Cardiac muscle cell (in vitro differentiated cells and primary cell): Measurements from ENCODE around the gene ZBTB12. TPM values are rescaled to one million over a fixed set of nuclear protein-coding genes. Genes with fewer than 3 reads are reported as not detected.
A peak's percentile ranks its signal among the peaks of the same experiment; 100 is the strongest.

ENCODE experiments used
- DNase-seq, 2 donors: peaks; one replicate each; pipeline versions ENCODE4 v3.0.0 to v3.0.0-alpha.2; 2010 to 2017; ENCODE audit warnings: low read depth in 1 of 2, low spot score in 1 of 2
- H3K27ac ChIP-seq: fragments of 200-600 bp; sonication (generic); 2 replicates; pipeline ENCODE4 v1.5.1; 2016
- H3K27me3 ChIP-seq: fragments of 200-600 bp; sonication (generic); 2 replicates; pipeline ENCODE4 v1.6.0; 2016; ENCODE audit warnings: control low read depth
- H3K36me3 ChIP-seq: fragments of 200-600 bp; sonication (generic); 2 replicates; pipeline ENCODE4 v1.5.1; 2016; ENCODE audit warnings: control low read depth
- H3K4me1 ChIP-seq: fragments of 200-600 bp; sonication (generic); 2 replicates; pipeline ENCODE4 v1.8.1; 2017; ENCODE audit warnings: low read depth, mild to moderate bottlenecking, mixed run types
- H3K4me3 ChIP-seq: fragments of 200-600 bp; sonication (generic); 2 replicates; pipeline ENCODE4 v1.5.1; 2016; ENCODE audit warnings: mild to moderate bottlenecking
- H3K9me3 ChIP-seq: fragments of 200-600 bp; sonication (generic); 2 replicates; pipeline ENCODE4 v1.5.1; 2017; ENCODE audit warnings: low read depth, mild to moderate bottlenecking, control low read depth
- polyA plus RNA-seq: library from polyadenylated mRNA; unstranded; fragments of >200 nt; fragmentation: Nextera tagmentation; extraction: Ambion mirVana; gene quantifications from 2 replicates; pipeline ENCODE4 v1.2.1, GENCODE V29; 2016
- total RNA-seq: library from RNA; depleted of rRNA; stranded (reverse); fragments of >200 nt; gene quantifications from 2 replicates; pipeline ENCODE4 v1.2.3, GENCODE V29; 2016
- TF ChIP-seq, protein P1 (sequence below): IDR thresholded peaks from 2 replicates; pipeline ENCODE4 v1.5.1; 2012; ENCODE audit warnings: low read depth, mild to moderate bottlenecking, low read length

Gene ZBTB12
- total and polyA plus RNA-seq, 2 experiments from 2014 or later = 32.0 TPM; not detected in 1

- TF ChIP-seq, protein P1, sequence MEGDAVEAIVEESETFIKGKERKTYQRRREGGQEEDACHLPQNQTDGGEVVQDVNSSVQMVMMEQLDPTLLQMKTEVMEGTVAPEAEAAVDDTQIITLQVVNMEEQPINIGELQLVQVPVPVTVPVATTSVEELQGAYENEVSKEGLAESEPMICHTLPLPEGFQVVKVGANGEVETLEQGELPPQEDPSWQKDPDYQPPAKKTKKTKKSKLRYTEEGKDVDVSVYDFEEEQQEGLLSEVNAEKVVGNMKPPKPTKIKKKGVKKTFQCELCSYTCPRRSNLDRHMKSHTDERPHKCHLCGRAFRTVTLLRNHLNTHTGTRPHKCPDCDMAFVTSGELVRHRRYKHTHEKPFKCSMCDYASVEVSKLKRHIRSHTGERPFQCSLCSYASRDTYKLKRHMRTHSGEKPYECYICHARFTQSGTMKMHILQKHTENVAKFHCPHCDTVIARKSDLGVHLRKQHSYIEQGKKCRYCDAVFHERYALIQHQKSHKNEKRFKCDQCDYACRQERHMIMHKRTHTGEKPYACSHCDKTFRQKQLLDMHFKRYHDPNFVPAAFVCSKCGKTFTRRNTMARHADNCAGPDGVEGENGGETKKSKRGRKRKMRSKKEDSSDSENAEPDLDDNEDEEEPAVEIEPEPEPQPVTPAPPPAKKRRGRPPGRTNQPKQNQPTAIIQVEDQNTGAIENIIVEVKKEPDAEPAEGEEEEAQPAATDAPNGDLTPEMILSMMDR = no peak
- peaks cover 74% of the 10 kb centered on the region for H3K36me3 ChIP-seq
- no peaks in the 10 kb centered on the region for H3K9me3 ChIP-seq
- no peaks in the 10 kb centered on the region for H3K4me1 ChIP-seq
- no peaks in the 10 kb centered on the region for H3K27me3 ChIP-seq
- no peak overlapping the region for H3K27ac ChIP-seq
- H3K4me3 ChIP-seq = no peak overlapping the region
- DNase-seq = no peak
These were observed 18.2 kb downstream of the ZBTB12 start for GRCh38 chr6:31883676-31884075.

DNA sequence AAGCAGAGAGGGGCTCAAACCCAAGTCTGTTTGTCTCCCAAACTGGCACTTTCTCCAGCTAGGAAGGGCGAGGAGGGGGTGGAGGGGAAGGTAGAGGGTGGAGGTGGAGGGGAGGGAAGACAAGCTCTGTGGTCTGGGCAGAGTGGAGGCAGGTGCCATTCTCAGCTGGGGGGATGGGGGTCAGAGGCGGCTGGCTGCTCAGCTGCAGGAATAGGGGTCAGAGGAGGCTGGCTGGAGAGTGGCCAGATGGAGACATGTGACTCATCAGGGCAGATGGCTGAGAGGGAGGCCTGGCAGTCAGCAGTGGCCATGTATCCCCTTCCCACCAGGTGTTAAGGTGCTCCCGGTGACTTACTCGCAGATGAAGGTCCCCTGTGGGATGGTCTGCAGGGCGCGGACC is 19.5 kb downstream of the ZBTB12 start:
- TF ChIP-seq, protein P1 = no peak
- DNase-seq = peak in 1 of 2 donors; percentile 39
- Histone ChIP-seq H3K27me3 (no peaks in the 10 kb centered on the region), H3K27ac (no peak overlapping the region), H3K4me1 (no peaks in the 10 kb centered on the region), H3K36me3 (peaks cover 62% of the 10 kb centered on the region), H3K9me3 (no peaks in the 10 kb centered on the region), H3K4me3 (no peak overlapping the region)

DNA sequence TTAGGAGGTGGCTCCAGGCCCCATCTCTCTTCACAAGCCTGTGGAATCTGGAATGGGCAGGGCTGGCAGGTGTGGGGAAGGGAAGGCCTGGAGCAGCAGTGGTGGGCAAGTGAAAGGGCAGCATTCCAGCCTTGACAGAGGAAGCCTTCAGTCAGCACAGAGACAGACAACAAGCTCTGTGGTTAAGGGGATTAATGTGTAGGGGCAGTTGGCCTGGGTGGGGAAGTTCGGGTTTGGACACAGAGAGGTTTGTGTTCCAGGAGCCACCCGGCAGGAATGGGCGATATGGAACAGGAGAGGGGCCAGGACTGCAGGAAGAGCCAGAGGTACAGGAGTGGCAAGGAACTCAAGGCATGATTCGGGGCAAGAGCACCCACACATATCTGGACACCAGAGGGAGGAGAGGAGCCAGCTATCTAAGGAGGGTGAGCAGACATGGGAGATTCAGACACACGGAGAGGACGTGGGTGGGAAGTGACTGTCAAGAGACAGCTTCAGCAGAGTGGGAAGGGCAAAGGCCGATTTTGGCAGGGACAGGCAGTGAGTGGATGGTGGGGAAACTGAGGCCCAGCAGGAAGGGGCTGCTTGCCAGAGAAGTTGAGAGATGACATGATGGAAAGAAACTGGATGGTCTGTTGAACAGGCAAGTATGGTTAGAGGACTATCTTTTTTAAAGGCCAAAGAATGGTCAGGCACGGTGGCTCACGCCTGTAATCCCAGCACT is 20.6 kb downstream of the ZBTB12 start:
- TF ChIP-seq, protein P1 = no peak
- H3K4me3 ChIP-seq = no peak overlapping the region
- no peak overlapping the region for H3K27ac ChIP-seq
- peaks cover 56% of the 10 kb centered on the region for H3K36me3 ChIP-seq
- H3K27me3 ChIP-seq = no peaks in the 10 kb centered on the region
- DNase-seq = no peak
- no peaks in the 10 kb centered on the region for H3K9me3 ChIP-seq
- H3K4me1 ChIP-seq = no peaks in the 10 kb centered on the region

GRCh38 chr6:31880616-31881015 is 21.3 kb downstream of the ZBTB12 start:
- H3K9me3 ChIP-seq = no peaks in the 10 kb centered on the region
- no peaks in the 10 kb centered on the region for H3K27me3 ChIP-seq
- peaks cover 55% of the 10 kb centered on the region for H3K36me3 ChIP-seq
- H3K4me3 ChIP-seq = no peak overlapping the region
- H3K27ac ChIP-seq = no peak overlapping the region
- no peak for DNase-seq
- no peaks in the 10 kb centered on the region for H3K4me1 ChIP-seq
- TF ChIP-seq, protein P1 = no peak

DNA sequence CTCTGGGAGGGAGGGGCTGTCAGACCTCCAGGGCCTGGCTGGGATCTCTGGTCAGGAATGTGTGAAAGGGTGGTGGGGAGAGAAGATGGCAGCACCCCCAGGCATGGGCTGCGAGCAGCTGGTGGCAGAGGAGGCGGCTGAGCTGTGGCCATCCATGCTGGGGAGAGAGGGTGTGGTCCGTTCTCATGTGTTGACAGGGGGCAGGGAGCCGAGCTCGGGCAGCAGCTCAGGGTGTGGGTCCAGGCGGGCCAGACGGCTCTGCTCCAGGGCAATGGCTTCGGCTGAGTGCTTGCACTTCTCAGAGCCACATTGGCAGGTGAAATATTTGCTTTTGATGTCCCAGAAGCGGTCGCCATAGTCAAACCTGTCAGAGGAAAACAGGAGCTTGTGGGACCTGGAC is 22.0 kb downstream of the ZBTB12 start:
- DNase-seq = no peak
- no peak overlapping the region for H3K27ac ChIP-seq
- TF ChIP-seq, protein P1 = no peak
- H3K9me3 ChIP-seq = no peaks in the 10 kb centered on the region
- peaks cover 50% of the 10 kb centered on the region for H3K36me3 ChIP-seq
- H3K4me1 ChIP-seq = no peaks in the 10 kb centered on the region
- H3K4me3 ChIP-seq = no peak overlapping the region
- no peaks in the 10 kb centered on the region for H3K27me3 ChIP-seq

- no peaks in the 10 kb centered on the region for H3K9me3 ChIP-seq
- H3K36me3 ChIP-seq = peaks cover 42% of the 10 kb centered on the region
- H3K27me3 ChIP-seq = no peaks in the 10 kb centered on the region
- no peak for DNase-seq
- no peaks in the 10 kb centered on the region for H3K4me1 ChIP-seq
- H3K4me3 ChIP-seq = no peak overlapping the region
- H3K27ac ChIP-seq = no peak overlapping the region
- TF ChIP-seq, protein P1 = no peak
These were observed 22.7 kb downstream of the ZBTB12 start for GRCh38 chr6:31879143-31879542.
